GM12878 (cell line): Measurements from ENCODE around the gene SEL1L3. TPM values are rescaled to one million over a fixed set of nuclear protein-coding genes. Genes with fewer than 3 reads are reported as not detected.

Experiments
- ATAC-seq: fragments of 200-7000 bp; cut with Tn5 transposase; 3 replicates; pipeline ENCODE4 v1.9.1; 2020; ENCODE audit warnings: mild to moderate bottlenecking, moderate library complexity
- BruUV-seq: library from RNA; stranded (reverse); fragments of 400-500 nt; replicated peaks from 2 replicates; lab custom pipeline; 2021; lab: Mats Ljungman, UMichigan
- CTCF ChIA-PET: fragments of 300-600 bp; sonication (Branson Sonifier 250); formaldehyde crosslinking; extraction: SDS; loops from one replicate; lab custom pipeline; 2021; ENCODE audit warnings: inconsistent platforms; lab: Yijun Ruan, JAX
- POLR2A ChIA-PET: fragments of 350-600 bp; formaldehyde crosslinking; extraction: SDS; loops from one replicate; lab custom pipeline; 2021; ENCODE audit warnings: inconsistent platforms; lab: Charles Lee
- RAD21 ChIA-PET: fragments of 300-600 bp; sonication (Branson Sonifier 250); formaldehyde crosslinking; loops from one replicate; lab custom pipeline; 2023; ENCODE audit warnings: antibody characterized with exemption; ENCODE audit not compliant: unreplicated experiment; lab: Charles Lee
- SMC1A ChIA-PET: fragments of 300-600 bp; sonication (Branson Sonifier 250); formaldehyde crosslinking; loops from one replicate; lab custom pipeline; 2023; ENCODE audit not compliant: unreplicated experiment, uncharacterized antibody; lab: Charles Lee
- DNase-seq: peaks from one replicate; pipeline ENCODE4 v3.0.0-alpha.2; 2011; ENCODE audit warnings: low read depth, low spot score
- FAIRE-seq: peaks from 3 replicates; lab custom pipeline; 2011; peaks lifted over from hg19 to GRCh38; lab: Jason Lieb, UNC
- H2AFZ ChIP-seq: 2 replicates; pipeline ENCODE4 v1.6.0; 2011; ENCODE audit warnings: low read depth, low read length, control low read depth; ENCODE audit not compliant: control insufficient read depth
- H3K27ac ChIP-seq: 2 replicates; pipeline ENCODE4 v1.5.1; 2011; ENCODE audit warnings: control low read depth; ENCODE audit not compliant: control insufficient read depth, insufficient read depth
- H3K27me3 ChIP-seq, 2 experiments: replicated peaks in 1 of 2; 2 replicates each; pipeline versions ENCODE4 v1.6.0 to v1.6.1; 2011; ENCODE audit warnings: low read length in 1 of 2; ENCODE audit not compliant: control insufficient read depth in 2 of 2, insufficient read depth in 2 of 2
- H3K36me3 ChIP-seq, 2 experiments: 2 replicates each; pipeline ENCODE4 v1.5.1; 2011; ENCODE audit warnings: low read length in 1 of 2; ENCODE audit not compliant: control insufficient read depth in 2 of 2, insufficient read depth in 2 of 2
- H3K4me1 ChIP-seq: 2 replicates; pipeline ENCODE4 v1.6.1; 2011; ENCODE audit warnings: mild to moderate bottlenecking, low read length, moderate library complexity, mixed read lengths; ENCODE audit not compliant: control insufficient read depth, insufficient read depth
- H3K4me2 ChIP-seq: 2 replicates; pipeline ENCODE4 v1.6.0; 2011; ENCODE audit warnings: control low read depth; ENCODE audit not compliant: control insufficient read depth, insufficient read depth
- H3K4me3 ChIP-seq: fragments of 200-600 bp; sonication (generic); 2 replicates; pipeline ENCODE4 v1.5.1; 2016
- H3K79me2 ChIP-seq: 2 replicates; pipeline ENCODE4 v1.6.0; 2011; ENCODE audit warnings: low read length; ENCODE audit not compliant: control insufficient read depth, insufficient read depth
- H3K9ac ChIP-seq: 2 replicates; pipeline ENCODE4 v1.8.0; 2011; ENCODE audit warnings: low read length, control low read depth, mixed read lengths; ENCODE audit not compliant: control insufficient read depth, insufficient read depth
- H3K9me3 ChIP-seq: replicated peaks from 3 replicates; pipeline ENCODE4 v1.5.1; 2011; ENCODE audit warnings: mild to moderate bottlenecking, low read length; ENCODE audit not compliant: control insufficient read depth, insufficient read depth
- H4K20me1 ChIP-seq: 2 replicates; pipeline ENCODE4 v1.6.0; 2011; ENCODE audit not compliant: control insufficient read depth, insufficient read depth
- BACH1 ChIP-seq: fragments of 450-650 bp; IDR thresholded peaks from 2 replicates; pipeline ENCODE4 v1.6.1; 2017; ENCODE audit warnings: mild to moderate bottlenecking, borderline replicate concordance
- CBFB ChIP-seq: IDR thresholded peaks from 2 replicates; pipeline ENCODE4 v1.6.1; 2016; ENCODE audit warnings: antibody characterized with exemption, low read depth
- CBX3 ChIP-seq: fragments of 200-600 bp; sonication (generic); IDR thresholded peaks from 2 replicates; pipeline ENCODE4 v1.6.1; 2016; ENCODE audit warnings: low read depth, borderline replicate concordance
- CHD4 ChIP-seq: fragments of 200-600 bp; sonication (generic); IDR thresholded peaks from 2 replicates; pipeline ENCODE4 v1.6.1; 2016; ENCODE audit warnings: mild to moderate bottlenecking
- CREB1 ChIP-seq: IDR thresholded peaks from 2 replicates; pipeline ENCODE4 v1.6.1; 2012; ENCODE audit warnings: low read depth, mild to moderate bottlenecking, inconsistent platforms
- EGR1 ChIP-seq, 2 experiments: IDR thresholded peaks; 1 replicate in 1 of 2; 2 replicates in 1 of 2; pipeline ENCODE4 v1.6.1; 2011 to 2012; ENCODE audit warnings: low read depth in 2 of 2, low read length in 2 of 2, borderline replicate concordance in 1 of 2, mild to moderate bottlenecking in 1 of 2, moderate library complexity in 1 of 2
- EP300 ChIP-seq, 2 experiments: fragments of 150-350 bp in 1 of 2; IDR thresholded peaks; 2 replicates each; pipeline ENCODE4 v1.6.1; 2011 to 2012; ENCODE audit warnings: low read depth in 2 of 2, low read length in 2 of 2, borderline replicate concordance in 1 of 2, improper control_type of control experiment in 1 of 2, inconsistent platforms in 1 of 2; ENCODE audit not compliant: control insufficient read depth in 1 of 2
- GATAD2B ChIP-seq: fragments of 450-650 bp; conservative IDR thresholded peaks from 2 replicates; pipeline ENCODE4 v1.6.1; 2017; ENCODE audit warnings: low read depth, mild to moderate bottlenecking, moderate library complexity
- HDAC6 ChIP-seq: fragments of 200-600 bp; sonication (generic); IDR thresholded peaks from one replicate; pipeline ENCODE4 v1.8.0; 2017; ENCODE audit warnings: antibody characterized with exemption; ENCODE audit not compliant: unreplicated experiment
- NFXL1 ChIP-seq: fragments of 450-650 bp; IDR thresholded peaks from 2 replicates; pipeline ENCODE4 v1.6.1; 2017; ENCODE audit warnings: antibody characterized with exemption, mild to moderate bottlenecking, borderline replicate concordance
- NR2F1 ChIP-seq: fragments of 450-650 bp; conservative IDR thresholded peaks from 2 replicates; pipeline ENCODE4 v1.6.1; 2017; ENCODE audit warnings: mild to moderate bottlenecking
- RCOR1 ChIP-seq: conservative IDR thresholded peaks from 2 replicates; pipeline ENCODE4 v1.6.1; 2012; ENCODE audit warnings: low read depth, low read length, improper control_type of control experiment
- RFX5 ChIP-seq: IDR thresholded peaks from 2 replicates; pipeline ENCODE4 v1.6.1; 2011; ENCODE audit warnings: low read depth, low read length, improper control_type of control experiment
- RUNX3 ChIP-seq: IDR thresholded peaks from 2 replicates; pipeline ENCODE4 v1.6.1; 2012; ENCODE audit warnings: low read length, inconsistent platforms
- SRF ChIP-seq, 2 experiments: IDR thresholded peaks; 2 replicates each; pipeline ENCODE4 v1.6.1; 2011; ENCODE audit warnings: low read depth in 2 of 2, low read length in 2 of 2, mild to moderate bottlenecking in 1 of 2, moderate library complexity in 1 of 2
- STAT3 ChIP-seq: IDR thresholded peaks from 2 replicates; pipeline ENCODE4 v1.6.1; 2011; ENCODE audit warnings: low read depth, low read length, improper control_type of control experiment
- SUZ12 ChIP-seq: fragments of 200-600 bp; sonication (generic); IDR thresholded peaks from one replicate; pipeline ENCODE4 v1.6.1; 2018; ENCODE audit warnings: antibody characterized with exemption, mild to moderate bottlenecking; ENCODE audit not compliant: unreplicated experiment
- TAF1 ChIP-seq: IDR thresholded peaks from 2 replicates; pipeline ENCODE4 v1.6.1; 2011; ENCODE audit warnings: mild to moderate bottlenecking, low read depth, low read length, borderline replicate concordance
- TARDBP ChIP-seq: IDR thresholded peaks from 2 replicates; pipeline ENCODE4 v1.6.1; 2016; ENCODE audit warnings: borderline replicate concordance
- YY1 ChIP-seq: IDR thresholded peaks from 2 replicates; pipeline ENCODE4 v1.6.1; 2011; ENCODE audit warnings: low read depth, mild to moderate bottlenecking, low read length
- WGBS: methylation state at CpG from one replicate; pipeline ENCODE4 v1.1.6; 2016; ENCODE audit warnings: low lambda C conversion rate; ENCODE audit not compliant: insufficient replicate concordance, insufficient coverage; ENCODE audit errors: missing lambda C conversion rate; 5-methylcytosine and 5-hydroxymethylcytosine counted together
- in situ Hi-C: fragments of 300-500 bp; cut with MboI; formaldehyde crosslinking; loops from 9 replicates; pipeline ENCODE4 v1.14.3; 2018; ENCODE audit warnings: mixed read lengths
- intact Hi-C: fragments of 100-400 bp; cut with micrococcal nuclease; formaldehyde crosslinking; loops from one replicate; pipeline ENCODE4 v1.14.2; 2022; ENCODE audit not compliant: unreplicated experiment
- polyA plus RNA-seq, 11 experiments: library from polyadenylated mRNA; depleted of rRNA in 4 of 11; unstranded in 6 of 11; stranded (reverse) in 5 of 11; fragments of >200 nt; fragmentation: Nextera tagmentation in 4 of 11; fragmentation: Illumina TruSeq in 1 of 11; extraction: Ambion mirVana in 4 of 11; extraction: Trizol in 1 of 11; gene quantifications; 1 replicate in 1 of 11; 2 replicates in 10 of 11; pipeline versions ENCODE4 v1.2.1 to v1.2.3, GENCODE V29; 2011 to 2016; ENCODE audit warnings: inconsistent platforms in 2 of 11, missing spikeins in 2 of 11, low read depth in 1 of 11
- total RNA-seq, 4 experiments: library from RNA; depleted of rRNA in 3 of 4; stranded (reverse); fragments of >200 nt in 3 of 4; fragmentation: Illumina TruSeq in 1 of 4; extraction: Trizol in 1 of 4; gene quantifications; 2 replicates each; pipeline versions ENCODE4 v1.2.1 to v1.2.3, GENCODE V29; 2013 to 2021
- TF ChIP-seq, protein P1 (sequence below): fragments of 450-650 bp; IDR thresholded peaks from 2 replicates; pipeline ENCODE4 v1.6.1; 2017; ENCODE audit warnings: antibody characterized with exemption, mild to moderate bottlenecking, moderate library complexity

The SEL1L3 gene
- total and polyA plus RNA-seq, 10 of the 15 experiments (the other 5 are each of a cell fraction or from before 2014, with no cell fraction given) = 20.4 to 82.2 (median 47.3) TPM

DNA sequence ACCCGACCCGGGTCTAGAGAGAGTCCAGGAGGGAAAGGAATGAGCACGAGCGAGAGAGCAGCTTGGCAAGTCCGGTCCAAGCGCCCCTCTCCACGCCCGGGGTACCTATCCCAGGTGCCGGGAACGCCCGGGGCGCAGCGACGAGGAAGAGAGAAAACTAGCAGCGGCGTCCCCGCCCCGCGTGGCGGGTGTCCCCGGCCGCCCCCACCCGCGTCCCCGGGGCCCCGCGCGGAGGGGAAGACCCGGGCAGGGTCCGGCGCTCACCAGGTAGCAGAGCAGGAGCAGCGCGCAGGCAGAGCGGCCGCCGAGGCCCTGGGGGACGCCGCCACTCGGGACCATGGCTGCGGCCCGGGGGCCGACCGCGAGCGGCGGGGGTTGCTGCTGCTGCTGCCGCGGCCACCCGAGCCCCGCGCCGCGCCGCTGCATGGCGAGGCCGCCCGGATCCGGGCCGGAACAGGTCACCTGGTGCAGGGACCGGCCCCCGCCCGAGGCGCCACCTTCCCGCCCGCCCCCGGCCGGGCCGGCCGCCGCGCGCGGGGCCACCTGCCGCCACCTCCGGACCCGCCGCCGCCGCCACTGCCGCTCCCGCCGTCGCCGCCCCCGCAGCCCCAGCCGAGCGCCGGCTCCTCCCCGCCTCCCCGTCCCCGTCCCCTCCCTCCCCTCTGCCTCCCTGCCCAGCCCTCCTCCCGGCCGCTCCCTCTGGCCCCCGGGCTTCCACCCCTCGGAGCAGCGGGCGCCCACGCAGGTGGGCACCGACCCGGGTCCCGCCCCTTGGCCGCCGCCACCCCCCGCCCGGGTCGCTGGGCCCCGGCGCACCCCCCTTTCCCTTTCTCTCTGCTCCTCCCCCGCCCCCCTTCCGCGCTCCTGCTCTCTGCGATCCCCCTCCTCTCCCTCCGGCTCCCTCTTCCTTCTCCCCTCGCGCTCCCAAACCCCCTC, at the start of gene SEL1L3 (continued):
- TF ChIP-seq, protein P1, sequence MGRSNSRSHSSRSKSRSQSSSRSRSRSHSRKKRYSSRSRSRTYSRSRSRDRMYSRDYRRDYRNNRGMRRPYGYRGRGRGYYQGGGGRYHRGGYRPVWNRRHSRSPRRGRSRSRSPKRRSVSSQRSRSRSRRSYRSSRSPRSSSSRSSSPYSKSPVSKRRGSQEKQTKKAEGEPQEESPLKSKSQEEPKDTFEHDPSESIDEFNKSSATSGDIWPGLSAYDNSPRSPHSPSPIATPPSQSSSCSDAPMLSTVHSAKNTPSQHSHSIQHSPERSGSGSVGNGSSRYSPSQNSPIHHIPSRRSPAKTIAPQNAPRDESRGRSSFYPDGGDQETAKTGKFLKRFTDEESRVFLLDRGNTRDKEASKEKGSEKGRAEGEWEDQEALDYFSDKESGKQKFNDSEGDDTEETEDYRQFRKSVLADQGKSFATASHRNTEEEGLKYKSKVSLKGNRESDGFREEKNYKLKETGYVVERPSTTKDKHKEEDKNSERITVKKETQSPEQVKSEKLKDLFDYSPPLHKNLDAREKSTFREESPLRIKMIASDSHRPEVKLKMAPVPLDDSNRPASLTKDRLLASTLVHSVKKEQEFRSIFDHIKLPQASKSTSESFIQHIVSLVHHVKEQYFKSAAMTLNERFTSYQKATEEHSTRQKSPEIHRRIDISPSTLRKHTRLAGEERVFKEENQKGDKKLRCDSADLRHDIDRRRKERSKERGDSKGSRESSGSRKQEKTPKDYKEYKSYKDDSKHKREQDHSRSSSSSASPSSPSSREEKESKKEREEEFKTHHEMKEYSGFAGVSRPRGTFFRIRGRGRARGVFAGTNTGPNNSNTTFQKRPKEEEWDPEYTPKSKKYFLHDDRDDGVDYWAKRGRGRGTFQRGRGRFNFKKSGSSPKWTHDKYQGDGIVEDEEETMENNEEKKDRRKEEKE = no peak
- TF ChIP-seq EP300 (IDR thresholded peaks at IDR 0.05; ENCODE audit: borderline replicate concordance in 1 of 2, control insufficient read depth in 1 of 2, low read depth in 2 of 2, low read length in 2 of 2) (no peak), EGR1 (IDR thresholded peaks at IDR 0.05; ENCODE audit: borderline replicate concordance in 1 of 2, low read depth in 2 of 2, low read length in 2 of 2) (peak in 1 of 2 experiments; percentile 95; a peak in 2 of 3 replicates), BACH1 (peak; percentile 74), NR2F1 (peak; percentile 52; the same call in 1 of the 2 replicates)

DNA sequence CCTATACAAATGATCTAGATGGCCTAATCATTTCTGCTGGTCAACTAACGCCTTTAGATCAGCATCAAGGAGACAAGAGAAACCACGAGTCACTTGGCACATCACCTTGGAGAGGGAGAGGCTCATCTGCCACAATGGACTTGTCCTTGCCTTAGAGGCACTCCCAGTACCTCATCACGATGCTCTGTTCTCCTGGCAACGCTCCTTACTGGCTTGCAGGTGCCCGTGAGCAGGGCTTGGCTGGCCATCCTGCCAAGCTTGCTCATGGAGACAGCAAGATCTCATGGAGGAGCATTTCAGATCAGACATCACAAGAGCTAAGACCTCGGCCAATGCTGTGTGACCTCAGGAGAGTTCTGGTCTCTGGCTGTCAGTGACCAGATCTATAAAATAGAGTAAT, 48.6 kb upstream of the SEL1L3 start:
- intact Hi-C loops = no loop called here
- POLR2A ChIA-PET = interaction anchor here (1.0 kb wide), 1 partner anchor 12 kb away, joined by 3 read pairs; no protein-coding TSS in a partner anchor
- Histone ChIP-seq H3K4me1 (peaks cover 18% of the 10 kb centered on the region), H3K4me3 (no peak overlapping the region), H2AFZ (no peak overlapping the region), H4K20me1 (no peaks in the 10 kb centered on the region), H3K4me2 (no peak overlapping the region), H3K27ac (no peak overlapping the region), H3K79me2 (peaks cover 2% of the 10 kb centered on the region; the same call in 1 of the 2 replicates), H3K36me3 (no peaks in the 10 kb centered on the region), H3K9me3 (no peaks in the 10 kb centered on the region), H3K9ac (no peak overlapping the region), H3K27me3 (no peaks in the 10 kb centered on the region)
- DNase-seq = no peak
- RAD21 ChIA-PET = interaction anchor here (0.8 kb wide), 2 partner anchors 52 to 69 kb away, joined by 3 read pairs; no protein-coding TSS in a partner anchor
- 43% methylated on average over 6 of the region's 6 CpGs for WGBS
- no TSS peak for BruUV-seq
- in situ Hi-C loops = no loop called here
- FAIRE-seq = no peak
- SMC1A ChIA-PET = interaction anchor here (0.8 to 4.2 kb wide), 8 partner anchors 23 to 496 kb away, joined by 3 to 22 read pairs (median 4); no protein-coding TSS in a partner anchor
- CTCF ChIA-PET = interaction anchor here (0.9 to 1.0 kb wide), 2 partner anchors 41 to 46 kb away, joined by 3 read pairs; no protein-coding TSS in a partner anchor
- ATAC-seq = no peak
- TF ChIP-seq STAT3 = no peak
- TF ChIP-seq CBX3 = no peak
- TF ChIP-seq HDAC6 = no peak
- no peak for TF ChIP-seq RUNX3
- TF ChIP-seq GATAD2B = no peak
- TF ChIP-seq SUZ12 = no peak
- no peak for TF ChIP-seq RCOR1
- no peak for TF ChIP-seq YY1
- no peak for TF ChIP-seq CREB1
- no peak for TF ChIP-seq NFXL1
- no peak for TF ChIP-seq CBFB
- TF ChIP-seq SRF (IDR thresholded peaks at IDR 0.05; ENCODE audit: low read depth in 2 of 2, low read length in 2 of 2) = no peak
- no peak for TF ChIP-seq RFX5
- TF ChIP-seq CHD4 = no peak
- no peak for TF ChIP-seq TARDBP
- TF ChIP-seq TAF1 = no peak
